HG03558 (cell line): ENCODE data around the gene JAM2.

Experiments used
- ATAC-seq: cut with Tn5 transposase; IDR thresholded peaks from one replicate; pipeline ENCODE4 v1.9.1; 2021; ENCODE audit warnings: moderate number of reproducible peaks; ENCODE audit not compliant: unreplicated experiment; ENCODE audit errors: extremely low read depth

The JAM2 gene

GRCh38 chr21:25760061-25760460 is 121.0 kb downstream of the JAM2 start:
- no peak for ATAC-seq

GRCh38 chr21:25760677-25761076 is 121.6 kb downstream of the JAM2 start:
- no peak for ATAC-seq

GRCh38 chr21:25764065-25764464 is 125.0 kb downstream of the JAM2 start:
- no peak for ATAC-seq
